A549 (cell line): ENCODE measurements around the gene PFDN1. TPM values are rescaled to one million over a fixed set of nuclear protein-coding genes. Genes with fewer than 3 reads are reported as not detected.

Source experiments
- ATAC-seq, 2 experiments: fragments of 200-7000 bp in 1 of 2; fragments of >200 bp in 1 of 2; cut with Nextera tagmentation in 1 of 2; cut with Tn5 transposase in 1 of 2; 3 replicates each; pipeline versions ENCODE4 v1.8.0 to v1.9.1; 2018 to 2020; ENCODE audit warnings: mild to moderate bottlenecking in 1 of 2, moderate library complexity in 1 of 2
- CTCF ChIA-PET: fragments of 300-600 bp; sonication (Branson Sonifier 250); formaldehyde crosslinking; extraction: SDS; loops from one replicate; lab custom pipeline; 2021; ENCODE audit warnings: antibody characterized with exemption, inconsistent platforms; lab: Yijun Ruan, JAX
- POLR2A ChIA-PET: fragments of 350-600 bp; formaldehyde crosslinking; extraction: SDS; loops from one replicate; lab custom pipeline; 2021; ENCODE audit warnings: antibody characterized with exemption, inconsistent platforms; lab: Yijun Ruan, JAX
- DNase-seq, 2 experiments: peaks; one replicate each; pipeline versions ENCODE4 v3.0.0 to v3.0.0-alpha.2; 2011 to 2016; ENCODE audit warnings: low read depth in 1 of 2, low spot score in 1 of 2
- FAIRE-seq: peaks from 2 replicates; lab custom pipeline; 2011; peaks lifted over from hg19 to GRCh38; lab: Jason Lieb, UNC
- H3K27ac ChIP-seq, 2 experiments: fragments of >200 bp; sonication (Bioruptor Twin); formaldehyde crosslinking; 3 replicates each; pipeline ENCODE4 v1.5.1; 2016 to 2017
- H3K4me1 ChIP-seq: fragments of >200 bp; sonication (Bioruptor Twin); formaldehyde crosslinking; 3 replicates; pipeline ENCODE4 v1.6.1; 2016
- H3K4me2 ChIP-seq: fragments of >200 bp; sonication (Bioruptor Twin); formaldehyde crosslinking; 3 replicates; pipeline ENCODE4 v1.6.1; 2016
- H3K4me3 ChIP-seq: fragments of >200 bp; sonication (Bioruptor Twin); formaldehyde crosslinking; 3 replicates; pipeline ENCODE4 v1.5.1; 2016
- H3K9me3 ChIP-seq: fragments of >200 bp; sonication (Bioruptor Twin); formaldehyde crosslinking; 3 replicates; pipeline ENCODE4 v1.6.1; 2016
- BCL3 ChIP-seq: fragments of >200 bp; sonication (Bioruptor Twin); formaldehyde crosslinking; IDR thresholded peaks from 3 replicates; pipeline ENCODE4 v1.6.1; 2016
- CBX8 ChIP-seq: fragments of 200-600 bp; sonication (generic); IDR thresholded peaks from 2 replicates; pipeline ENCODE4 v1.6.1; 2016
- CHD4 ChIP-seq: fragments of 200-600 bp; sonication (generic); IDR thresholded peaks from 2 replicates; pipeline ENCODE4 v1.6.1; 2016; ENCODE audit warnings: antibody characterized with exemption, mild to moderate bottlenecking, borderline replicate concordance
- EHMT2 ChIP-seq: fragments of 200-600 bp; sonication (generic); IDR thresholded peaks from 2 replicates; pipeline ENCODE4 v1.6.1; 2016; ENCODE audit warnings: antibody characterized with exemption, low read depth, mild to moderate bottlenecking, moderate library complexity
- ELK1 ChIP-seq: fragments of 150-350 bp; IDR thresholded peaks from 2 replicates; pipeline ENCODE4 v1.6.1; 2014; ENCODE audit warnings: low read depth, mild to moderate bottlenecking, low read length
- FOSB ChIP-seq: fragments of 250-450 bp; sonication (Bioruptor Pico); IDR thresholded peaks from 2 replicates; pipeline ENCODE4 v1.5.0; 2020; ENCODE audit warnings: mild to moderate bottlenecking, moderate library complexity
- FOSL2 ChIP-seq, 2 experiments: fragments of 450-650 bp in 1 of 2; fragments of >200 bp in 1 of 2; sonication (Bioruptor Twin) in 1 of 2; formaldehyde crosslinking; IDR thresholded peaks; 2 replicates each; pipeline versions ENCODE4 v1.5.0 to v1.6.1; 2016 to 2020; ENCODE audit warnings: mild to moderate bottlenecking in 1 of 2, moderate library complexity in 1 of 2
- FOXS1 ChIP-seq: fragments of 250-450 bp; sonication (Bioruptor Pico); IDR thresholded peaks from 2 replicates; pipeline ENCODE4 v1.5.0; 2020; ENCODE audit warnings: mild to moderate bottlenecking, moderate library complexity
- GATA3 ChIP-seq: IDR thresholded peaks from 2 replicates; pipeline ENCODE4 v1.6.1; 2012; ENCODE audit warnings: borderline replicate concordance
- HDAC2 ChIP-seq: fragments of 200-600 bp; sonication (generic); IDR thresholded peaks from 2 replicates; pipeline ENCODE4 v1.6.1; 2016
- HES2 ChIP-seq: fragments of >200 bp; sonication (Bioruptor Twin); formaldehyde crosslinking; IDR thresholded peaks from 2 replicates; pipeline ENCODE4 v1.6.1; 2016
- HOXA7 ChIP-seq: fragments of 250-450 bp; sonication (Bioruptor Pico); IDR thresholded peaks from 2 replicates; pipeline ENCODE4 v1.5.0; 2020; ENCODE audit warnings: mild to moderate bottlenecking, moderate library complexity
- MAFK ChIP-seq: fragments of 450-650 bp; IDR thresholded peaks from 2 replicates; pipeline ENCODE4 v1.6.1; 2014; ENCODE audit not compliant: partially characterized antibody
- NPAS2 ChIP-seq: fragments of 250-450 bp; sonication (Bioruptor Pico); IDR thresholded peaks from 2 replicates; pipeline ENCODE4 v1.8.0; 2022; ENCODE audit warnings: mild to moderate bottlenecking, moderate library complexity, borderline replicate concordance
- NR3C1 ChIP-seq: fragments of >200 bp; sonication (Bioruptor Twin); formaldehyde crosslinking; IDR thresholded peaks from 3 replicates; pipeline ENCODE4 v1.6.1; 2017
- PHF8 ChIP-seq: fragments of 200-600 bp; sonication (generic); IDR thresholded peaks from 2 replicates; pipeline ENCODE4 v1.6.1; 2016; ENCODE audit warnings: low read depth, mild to moderate bottlenecking, antibody characterized with exemption, moderate library complexity, borderline replicate concordance
- POLR2AphosphoS2 ChIP-seq: conservative IDR thresholded peaks from 2 replicates; pipeline ENCODE4 v1.6.1; 2012; ENCODE audit warnings: low read length, improper control_type of control experiment, inconsistent platforms
- RAD21 ChIP-seq, 2 experiments: fragments of >200 bp in 1 of 2; sonication (Bioruptor Twin) in 1 of 2; formaldehyde crosslinking in 1 of 2; IDR thresholded peaks in 1 of 2; conservative IDR thresholded peaks in 1 of 2; 2 replicates in 1 of 2; 3 replicates in 1 of 2; pipeline ENCODE4 v1.6.1; 2012 to 2018; ENCODE audit warnings: inconsistent platforms in 1 of 2
- RARB ChIP-seq: fragments of 250-450 bp; sonication (Bioruptor Pico); IDR thresholded peaks from 2 replicates; pipeline ENCODE4 v1.8.0; 2021; ENCODE audit warnings: mild to moderate bottlenecking, moderate library complexity
- ZNF302 ChIP-seq: fragments of 250-450 bp; sonication (Bioruptor Pico); IDR thresholded peaks from 2 replicates; pipeline ENCODE4 v1.9.0; 2021; ENCODE audit warnings: inconsistent platforms, mild to moderate bottlenecking, moderate library complexity
- WGBS: methylation state at CpG from one replicate; pipeline ENCODE4 v1.1.6; 2017; ENCODE audit errors: missing lambda C conversion rate; 5-methylcytosine and 5-hydroxymethylcytosine counted together
- polyA plus RNA-seq, 4 experiments: library from polyadenylated mRNA; depleted of rRNA in 3 of 4; stranded (reverse); fragments of >200 nt; fragmentation: RNase III in 1 of 4; extraction: RNeasy Plus Mini Kit Qiagen cat#74134 plus additional on column Dnase treatment in 1 of 4; gene quantifications; 2 replicates in 3 of 4; 3 replicates in 1 of 4; pipeline ENCODE4 v1.2.3, GENCODE V29; 2011 to 2017
- TF ChIP-seq, protein P1 (sequence below): IDR thresholded peaks from 2 replicates; pipeline ENCODE4 v1.6.1; 2012; ENCODE audit warnings: low read depth, borderline replicate concordance
- TF ChIP-seq, protein P2 (sequence below): IDR thresholded peaks from 2 replicates; pipeline ENCODE4 v1.6.1; 2012
- TF ChIP-seq, protein P3 (sequence below): fragments of 250-450 bp; sonication (Bioruptor Pico); IDR thresholded peaks from 2 replicates; pipeline ENCODE4 v1.5.0; 2021; ENCODE audit warnings: mild to moderate bottlenecking, moderate library complexity, borderline replicate concordance
- TF ChIP-seq, protein P4 (sequence below): fragments of >200 bp; sonication (Bioruptor Twin); formaldehyde crosslinking; IDR thresholded peaks from 3 replicates; pipeline ENCODE4 v1.5.1; 2016

PFDN1 gene
- polyA plus RNA-seq, 2 of the 4 experiments (the other 2 are of a cell fraction), result 90.4 to 201 TPM

DNA sequence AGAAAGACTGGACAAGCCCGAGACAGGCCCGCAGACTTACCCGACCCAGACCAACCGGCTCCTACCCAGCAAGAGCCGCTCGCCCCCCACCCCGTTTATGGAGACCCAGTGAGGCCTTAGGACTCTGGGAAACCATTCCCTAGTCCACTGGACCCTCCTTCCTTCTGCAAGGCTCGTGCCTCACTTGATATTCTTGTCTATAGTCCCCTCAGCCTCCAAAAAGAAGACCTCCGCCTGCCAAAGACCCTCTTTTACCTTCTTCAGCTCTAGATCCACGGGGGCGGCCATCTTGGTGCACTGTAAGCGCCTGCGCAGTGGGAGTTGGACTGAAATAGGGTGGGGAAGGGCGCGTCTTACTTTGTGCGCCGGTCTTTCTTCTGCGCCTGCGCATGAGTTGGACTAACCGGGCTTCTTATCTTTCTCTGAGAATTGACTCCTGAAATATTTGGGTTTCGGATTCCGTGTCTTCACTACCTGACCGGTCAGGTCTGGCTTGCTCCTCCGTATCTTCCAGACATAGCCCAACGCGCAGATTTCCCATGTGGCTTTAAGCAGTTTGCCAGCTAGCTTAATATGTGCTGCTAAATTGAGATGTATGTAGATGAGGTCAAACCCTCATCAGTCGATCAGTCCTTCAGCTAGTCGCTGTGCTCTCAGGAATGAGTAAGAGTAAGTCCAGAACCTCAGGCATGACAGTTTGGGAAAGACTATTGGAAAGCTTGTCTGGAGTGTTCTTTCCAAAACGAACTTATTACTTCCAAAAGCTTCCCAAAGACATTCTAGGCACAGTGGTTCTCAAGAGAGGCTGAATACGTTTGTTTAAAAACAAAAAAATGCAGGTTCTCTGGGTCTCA lies at the start of gene PFDN1 (continued):
- no peak for TF ChIP-seq NPAS2
- no peak for TF ChIP-seq FOSB (CRISPR knock-in tag)
- no peak for TF ChIP-seq RARB
- no peak for TF ChIP-seq HOXA7 (CRISPR knock-in tag)
- no peak for TF ChIP-seq ZNF302
- TF ChIP-seq POLR2AphosphoS2, result no peak
- TF ChIP-seq CBX8, result no peak
- TF ChIP-seq FOSL2 (IDR thresholded peaks at IDR 0.05), result no peak
- no peak for TF ChIP-seq FOSL2 (CRISPR knock-in tag; IDR thresholded peaks at IDR 0.05)
- peak; percentile 60; the same call in 2 of the 3 replicates for TF ChIP-seq BCL3
- TF ChIP-seq, protein P1, sequence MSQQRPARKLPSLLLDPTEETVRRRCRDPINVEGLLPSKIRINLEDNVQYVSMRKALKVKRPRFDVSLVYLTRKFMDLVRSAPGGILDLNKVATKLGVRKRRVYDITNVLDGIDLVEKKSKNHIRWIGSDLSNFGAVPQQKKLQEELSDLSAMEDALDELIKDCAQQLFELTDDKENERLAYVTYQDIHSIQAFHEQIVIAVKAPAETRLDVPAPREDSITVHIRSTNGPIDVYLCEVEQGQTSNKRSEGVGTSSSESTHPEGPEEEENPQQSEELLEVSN, result no peak
- no peak for TF ChIP-seq HES2
- TF ChIP-seq, protein P2, sequence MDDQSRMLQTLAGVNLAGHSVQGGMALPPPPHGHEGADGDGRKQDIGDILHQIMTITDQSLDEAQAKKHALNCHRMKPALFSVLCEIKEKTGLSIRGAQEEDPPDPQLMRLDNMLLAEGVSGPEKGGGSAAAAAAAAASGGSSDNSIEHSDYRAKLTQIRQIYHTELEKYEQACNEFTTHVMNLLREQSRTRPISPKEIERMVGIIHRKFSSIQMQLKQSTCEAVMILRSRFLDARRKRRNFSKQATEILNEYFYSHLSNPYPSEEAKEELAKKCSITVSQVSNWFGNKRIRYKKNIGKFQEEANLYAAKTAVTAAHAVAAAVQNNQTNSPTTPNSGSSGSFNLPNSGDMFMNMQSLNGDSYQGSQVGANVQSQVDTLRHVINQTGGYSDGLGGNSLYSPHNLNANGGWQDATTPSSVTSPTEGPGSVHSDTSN, result no peak
- peak; percentile 47; the same call in 1 of the 2 replicates for TF ChIP-seq HDAC2
- no peak for TF ChIP-seq NR3C1
- peak; percentile 65; the same call in 1 of the 2 replicates for TF ChIP-seq PHF8
- TF ChIP-seq ELK1, result no peak
- TF ChIP-seq CHD4, result no peak
- TF ChIP-seq MAFK, result no peak

DNA sequence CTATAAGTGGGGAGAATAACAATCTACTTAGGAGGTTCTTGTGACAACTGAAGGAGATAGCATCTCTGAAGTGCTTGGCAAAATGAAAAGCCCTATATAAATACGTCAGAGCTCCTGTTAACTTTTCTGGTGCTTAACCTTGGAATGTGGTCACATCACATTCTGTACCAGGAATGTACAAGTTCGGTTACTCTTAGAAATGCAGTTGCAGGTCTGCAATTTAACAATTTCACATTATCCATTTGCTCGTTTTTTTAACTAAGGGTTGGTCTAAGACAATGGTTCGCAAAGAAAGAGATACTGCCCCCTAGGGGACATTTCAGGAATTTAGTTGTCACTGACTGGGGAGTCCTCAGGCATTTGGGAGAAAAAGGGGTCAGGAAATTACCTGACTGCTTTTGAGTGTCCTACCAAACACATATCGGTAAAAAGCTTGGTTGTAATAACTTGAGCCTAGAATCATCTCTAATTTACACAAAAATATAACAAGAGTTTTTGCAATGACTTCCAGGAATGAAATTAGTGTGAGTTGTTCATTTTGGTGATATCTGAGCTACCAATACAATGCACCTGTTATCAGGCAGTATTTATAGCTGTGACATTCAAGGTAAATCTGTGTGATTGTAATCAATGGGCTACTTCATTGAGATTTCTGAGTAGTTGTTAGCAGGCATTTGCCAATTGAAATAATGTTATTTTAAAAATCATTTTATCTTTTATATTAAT lies 48.9 kb upstream of the PFDN1 start:
- no peak overlapping the region for H3K4me3 ChIP-seq
- POLR2A ChIA-PET, result interaction anchor here (0.5 to 0.6 kb wide), 2 partner anchors 107 kb away, joined by 3 read pairs; no protein-coding TSS in a partner anchor
- TF ChIP-seq EHMT2 (no peak), FOXS1 (CRISPR knock-in tag) (no peak), GATA3 (no peak), FOSB (CRISPR knock-in tag) (no peak), RAD21 (conservative IDR thresholded peaks at IDR 0.05 in 1 of 2, IDR thresholded peaks at IDR 0.05 in 1 of 2) (peak; percentile 70 to 74)
- TF ChIP-seq, protein P3, sequence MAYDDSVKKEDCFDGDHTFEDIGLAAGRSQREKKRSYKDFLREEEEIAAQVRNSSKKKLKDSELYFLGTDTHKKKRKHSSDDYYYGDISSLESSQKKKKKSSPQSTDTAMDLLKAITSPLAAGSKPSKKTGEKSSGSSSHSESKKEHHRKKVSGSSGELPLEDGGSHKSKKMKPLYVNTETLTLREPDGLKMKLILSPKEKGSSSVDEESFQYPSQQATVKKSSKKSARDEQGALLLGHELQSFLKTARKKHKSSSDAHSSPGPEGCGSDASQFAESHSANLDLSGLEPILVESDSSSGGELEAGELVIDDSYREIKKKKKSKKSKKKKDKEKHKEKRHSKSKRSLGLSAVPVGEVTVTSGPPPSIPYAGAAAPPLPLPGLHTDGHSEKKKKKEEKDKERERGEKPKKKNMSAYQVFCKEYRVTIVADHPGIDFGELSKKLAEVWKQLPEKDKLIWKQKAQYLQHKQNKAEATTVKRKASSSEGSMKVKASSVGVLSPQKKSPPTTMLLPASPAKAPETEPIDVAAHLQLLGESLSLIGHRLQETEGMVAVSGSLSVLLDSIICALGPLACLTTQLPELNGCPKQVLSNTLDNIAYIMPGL (CRISPR knock-in tag), result no peak
- TF ChIP-seq, protein P4, sequence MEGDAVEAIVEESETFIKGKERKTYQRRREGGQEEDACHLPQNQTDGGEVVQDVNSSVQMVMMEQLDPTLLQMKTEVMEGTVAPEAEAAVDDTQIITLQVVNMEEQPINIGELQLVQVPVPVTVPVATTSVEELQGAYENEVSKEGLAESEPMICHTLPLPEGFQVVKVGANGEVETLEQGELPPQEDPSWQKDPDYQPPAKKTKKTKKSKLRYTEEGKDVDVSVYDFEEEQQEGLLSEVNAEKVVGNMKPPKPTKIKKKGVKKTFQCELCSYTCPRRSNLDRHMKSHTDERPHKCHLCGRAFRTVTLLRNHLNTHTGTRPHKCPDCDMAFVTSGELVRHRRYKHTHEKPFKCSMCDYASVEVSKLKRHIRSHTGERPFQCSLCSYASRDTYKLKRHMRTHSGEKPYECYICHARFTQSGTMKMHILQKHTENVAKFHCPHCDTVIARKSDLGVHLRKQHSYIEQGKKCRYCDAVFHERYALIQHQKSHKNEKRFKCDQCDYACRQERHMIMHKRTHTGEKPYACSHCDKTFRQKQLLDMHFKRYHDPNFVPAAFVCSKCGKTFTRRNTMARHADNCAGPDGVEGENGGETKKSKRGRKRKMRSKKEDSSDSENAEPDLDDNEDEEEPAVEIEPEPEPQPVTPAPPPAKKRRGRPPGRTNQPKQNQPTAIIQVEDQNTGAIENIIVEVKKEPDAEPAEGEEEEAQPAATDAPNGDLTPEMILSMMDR, result peak; percentile 93

More for the DNA sequence above, 48.9 kb upstream of the PFDN1 start:
- Histone ChIP-seq H3K4me2 (peak overlapping the region; percentile 29; the same call in 1 of the 3 replicates), H3K27ac (no peak overlapping the region), H3K4me1 (peaks cover 5% of the 10 kb centered on the region), H3K9me3 (no peaks in the 10 kb centered on the region)
- CTCF ChIA-PET, result interaction anchor here (0.5 to 36.9 kb wide), 59 partner anchors 10 to 395 kb away, joined by 3 to 1613 read pairs (median 5); partner anchors contain the start of genes ANKHD1, CYSTM1, PFDN1 and SLC4A9
- WGBS, result 12% methylated on average over 5 of the region's 5 CpGs
- peak; percentile 63 to 87; a peak in 4 of 6 replicates for ATAC-seq
- FAIRE-seq, result no peak
- DNase-seq, result peak; percentile 69 to 76
